ENCODE results near the gene TMEM132C. TPM values are rescaled to one million over a fixed set of nuclear protein-coding genes. Genes with fewer than 3 reads are reported as not detected.

The TMEM132C gene
- total RNA-seq, 4 donors from 2014 or later = 2.4 to 5.5 (median 3.3) TPM

- H3K4me3 ChIP-seq = no peak overlapping the region
- peaks cover 0 to 32% (median 0%) of the 10 kb centered on the region in 3 donors for H3K9me3 ChIP-seq
- H3K27me3 ChIP-seq = peaks cover 1% of the 10 kb centered on the region
- ATAC-seq = peak; percentile 53
- H3K4me1 ChIP-seq = no peaks in the 10 kb centered on the region
- no peak for TF ChIP-seq EP300 (IDR thresholded peaks at IDR 0.05)
- no peak for TF ChIP-seq POLR2AphosphoS5 (IDR thresholded peaks at IDR 0.05)
- no peak for TF ChIP-seq POLR2A (IDR thresholded peaks at IDR 0.05)
- TF ChIP-seq CTCF (IDR thresholded peaks at IDR 0.05) = no peak
- H3K27ac ChIP-seq = no peak overlapping the region
- 55 to 80% methylated on average over 1 to 3 of the region's 4 CpGs for WGBS, 2 donors (ENCODE audit: low coverage in 1 of 2)
- H3K36me3 ChIP-seq = no peaks in the 10 kb centered on the region
Observed at GRCh38 chr12:128276471-128276870, 9.5 kb downstream of the TMEM132C start.

- Histone ChIP-seq H3K4me3 (no peak overlapping the region), H3K27me3 (peaks cover 13% of the 10 kb centered on the region), H3K9me3 (peaks cover 0 to 17% (median 0%) of the 10 kb centered on the region in 3 donors), H3K4me1 (no peaks in the 10 kb centered on the region), H3K36me3 (no peaks in the 10 kb centered on the region), H3K27ac (no peak overlapping the region)
- ATAC-seq = peak; percentile 75
- no peak for TF ChIP-seq POLR2A (IDR thresholded peaks at IDR 0.05)
- TF ChIP-seq CTCF (IDR thresholded peaks at IDR 0.05) = no peak
- TF ChIP-seq EP300 (IDR thresholded peaks at IDR 0.05) = no peak
- TF ChIP-seq POLR2AphosphoS5 (IDR thresholded peaks at IDR 0.05) = no peak
- 54 to 67% methylated on average over 1 of the region's 1 CpG for WGBS, 2 donors (ENCODE audit: low coverage in 1 of 2)
Observed at GRCh38 chr12:128286970-128287369, 20.0 kb downstream of the TMEM132C start.

GRCh38 chr12:128288357-128288756 lies 21.4 kb downstream of the TMEM132C start:
- ATAC-seq = no peak
- H3K4me3 ChIP-seq = no peak overlapping the region
- 0 to 20% methylated on average over 1 of the region's 2 CpGs for WGBS, 2 donors (ENCODE audit: low coverage in 1 of 2)
- H3K36me3 ChIP-seq = no peaks in the 10 kb centered on the region
- peaks cover 0 to 7% (median 0%) of the 10 kb centered on the region in 3 donors for H3K9me3 ChIP-seq
- H3K4me1 ChIP-seq = no peaks in the 10 kb centered on the region
- TF ChIP-seq POLR2A (IDR thresholded peaks at IDR 0.05) (no peak), EP300 (IDR thresholded peaks at IDR 0.05) (no peak), CTCF (IDR thresholded peaks at IDR 0.05) (no peak), POLR2AphosphoS5 (IDR thresholded peaks at IDR 0.05) (no peak)
- H3K27me3 ChIP-seq = peaks cover 13% of the 10 kb centered on the region
- H3K27ac ChIP-seq = no peak overlapping the region

GRCh38 chr12:128288896-128289295 lies 21.9 kb downstream of the TMEM132C start:
- Histone ChIP-seq H3K9me3 (peaks cover 0 to 1% (median 0%) of the 10 kb centered on the region in 3 donors), H3K27me3 (peaks cover 13% of the 10 kb centered on the region), H3K36me3 (no peaks in the 10 kb centered on the region), H3K4me3 (no peak overlapping the region), H3K27ac (no peak overlapping the region), H3K4me1 (no peaks in the 10 kb centered on the region)
- no peak for TF ChIP-seq EP300 (IDR thresholded peaks at IDR 0.05)
- no peak for TF ChIP-seq CTCF (IDR thresholded peaks at IDR 0.05)
- no peak for TF ChIP-seq POLR2A (IDR thresholded peaks at IDR 0.05)
- TF ChIP-seq POLR2AphosphoS5 (IDR thresholded peaks at IDR 0.05) = no peak
- 89 to 100% methylated on average over 3 to 13 of the region's 13 CpGs for WGBS, 2 donors (ENCODE audit: low coverage in 1 of 2)
- ATAC-seq = no peak

GRCh38 chr12:128290938-128291337 lies 24.0 kb downstream of the TMEM132C start:
- peaks cover 7% of the 10 kb centered on the region for H3K27me3 ChIP-seq
- H3K27ac ChIP-seq = no peak overlapping the region
- no peak for ATAC-seq
- H3K9me3 ChIP-seq = no peaks in the 10 kb centered on the region
- H3K36me3 ChIP-seq = no peaks in the 10 kb centered on the region
- no peak overlapping the region for H3K4me3 ChIP-seq
- H3K4me1 ChIP-seq = no peaks in the 10 kb centered on the region
- TF ChIP-seq EP300 (IDR thresholded peaks at IDR 0.05) (no peak), CTCF (IDR thresholded peaks at IDR 0.05) (no peak), POLR2AphosphoS5 (IDR thresholded peaks at IDR 0.05) (no peak), POLR2A (IDR thresholded peaks at IDR 0.05) (no peak)
- WGBS, 2 donors (ENCODE audit: low coverage in 1 of 2) = 39 to 67% methylated on average over 3 of the region's 6 CpGs
